GM21528 (cell line): ENCODE measurements around the gene TIMP2.
"Not testable (repeated sequence)": the region's sequence is repeated elsewhere in the genome, so short reads cannot be mapped to it uniquely, and the experiment has no call there.

Source experiments
- ATAC-seq: cut with Tn5 transposase; IDR thresholded peaks from one replicate; pipeline ENCODE4 v1.9.1; 2021; ENCODE audit warnings: mild to moderate bottlenecking, moderate library complexity; ENCODE audit not compliant: unreplicated experiment, low FRiP score

The TIMP2 gene, protein sequence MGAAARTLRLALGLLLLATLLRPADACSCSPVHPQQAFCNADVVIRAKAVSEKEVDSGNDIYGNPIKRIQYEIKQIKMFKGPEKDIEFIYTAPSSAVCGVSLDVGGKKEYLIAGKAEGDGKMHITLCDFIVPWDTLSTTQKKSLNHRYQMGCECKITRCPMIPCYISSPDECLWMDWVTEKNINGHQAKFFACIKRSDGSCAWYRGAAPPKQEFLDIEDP

DNA sequence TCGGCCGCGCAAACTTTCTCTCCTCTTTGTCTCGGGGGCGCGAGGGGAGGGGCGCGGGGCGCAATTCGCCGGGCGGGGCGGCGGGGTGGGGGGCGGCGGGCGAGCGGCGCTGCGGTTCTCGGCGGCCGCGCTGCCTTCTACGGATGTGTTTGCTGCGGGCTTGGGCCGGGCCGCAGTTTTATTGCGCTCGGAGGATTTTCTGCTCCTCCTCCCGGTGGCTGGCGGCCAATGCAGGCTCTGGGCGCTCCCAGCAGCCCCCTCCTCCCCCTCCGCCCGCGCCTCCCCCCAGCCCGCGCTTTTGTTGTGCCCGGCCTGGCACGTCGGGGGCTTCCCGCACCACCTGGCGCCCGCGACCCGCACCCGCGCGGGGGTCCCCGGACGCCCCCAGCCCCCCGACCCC is at the start of gene TIMP2:
TIMP2 (minus strand) TSS at position 154 of the 400 bp plus-strand sequence. CDS start 299 bp downstream, outside the sequence.
- ATAC-seq = no peak

DNA sequence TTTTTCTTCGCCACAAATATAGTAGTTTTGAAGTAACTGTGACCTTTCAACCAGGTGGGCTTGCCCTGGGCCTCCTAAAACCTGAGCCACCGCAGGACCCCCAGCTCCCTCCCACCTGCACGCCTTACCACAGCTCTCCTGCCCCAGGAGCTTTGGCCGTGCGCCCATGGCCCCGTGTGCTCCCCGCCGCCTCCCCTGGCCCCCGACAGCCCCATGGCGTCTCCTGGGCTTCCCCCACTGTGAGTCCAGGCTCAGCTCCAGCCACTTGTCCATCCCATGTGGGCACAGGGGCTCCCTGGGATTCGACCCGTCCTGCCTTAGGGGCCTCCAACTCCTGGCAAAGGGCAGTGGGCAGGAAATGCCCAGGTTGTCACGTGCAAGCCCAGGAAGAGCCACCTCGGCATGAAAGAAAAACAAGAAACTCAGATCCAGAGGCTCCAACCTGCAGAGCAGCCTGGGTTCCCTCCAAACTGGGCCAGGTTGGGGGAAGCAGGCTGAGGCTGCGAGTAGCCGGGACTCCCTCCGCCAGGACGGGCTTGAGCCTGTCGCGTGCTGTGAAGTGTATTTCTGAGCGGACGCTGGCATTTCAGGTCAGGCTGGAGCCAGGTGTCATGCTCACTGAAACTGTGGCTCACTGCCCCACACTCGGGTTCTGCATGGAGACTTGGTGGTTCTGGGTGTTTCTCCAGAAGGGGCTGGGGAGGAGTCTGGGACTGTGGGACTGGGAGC is 48.8 kb upstream of the TIMP2 start:
- ATAC-seq = no peak

DNA sequence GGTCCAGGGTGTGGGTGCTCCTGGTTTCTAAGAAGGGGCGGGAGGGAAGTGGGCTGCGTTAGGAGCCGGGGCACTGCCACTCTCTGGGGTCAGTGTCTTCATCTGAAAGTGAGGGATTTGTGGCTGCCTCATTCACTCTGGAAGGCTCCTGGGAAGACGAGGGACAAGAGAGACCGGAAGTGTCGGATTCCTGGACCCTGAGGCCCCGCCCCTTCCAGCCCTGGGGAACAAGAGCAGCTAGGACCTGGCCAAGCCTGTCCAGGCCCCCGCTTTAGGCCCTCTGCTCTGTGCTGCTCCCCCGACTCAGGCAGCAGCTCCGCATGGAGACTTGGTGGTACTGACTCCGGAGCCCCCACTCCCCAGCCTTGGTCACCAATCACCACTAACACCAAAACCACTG is 48.0 kb upstream of the TIMP2 start:
- no peak for ATAC-seq

DNA sequence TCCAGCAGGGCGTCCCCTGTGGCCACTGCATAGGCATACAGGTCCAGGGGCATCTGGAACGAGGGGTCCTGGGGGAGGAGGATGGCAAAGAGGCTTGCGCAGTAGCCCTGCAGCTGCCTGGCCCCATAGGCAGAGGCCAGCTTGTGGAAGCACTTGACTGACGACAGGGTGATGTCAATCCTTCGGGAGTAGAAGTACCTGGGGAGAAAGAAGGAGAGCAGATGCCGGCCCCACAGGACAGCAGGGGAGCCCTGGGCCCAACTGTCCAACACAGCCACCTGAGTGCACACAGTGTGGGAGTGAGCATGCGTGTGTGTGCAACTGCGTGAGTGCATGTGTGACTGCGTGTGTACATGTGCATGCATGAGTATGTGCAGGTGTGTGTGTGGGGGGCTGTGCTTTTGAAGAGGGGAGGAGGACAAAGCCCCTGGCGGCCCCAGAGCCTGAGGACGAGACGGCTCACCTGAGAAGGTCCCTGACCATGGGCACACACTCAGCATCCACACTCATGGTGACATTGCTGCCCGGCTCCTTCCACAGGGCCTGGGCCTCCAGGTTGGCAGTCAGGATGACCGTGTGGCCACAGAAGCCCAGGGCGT is 47.4 kb upstream of the TIMP2 start:
- ATAC-seq = no peak

DNA sequence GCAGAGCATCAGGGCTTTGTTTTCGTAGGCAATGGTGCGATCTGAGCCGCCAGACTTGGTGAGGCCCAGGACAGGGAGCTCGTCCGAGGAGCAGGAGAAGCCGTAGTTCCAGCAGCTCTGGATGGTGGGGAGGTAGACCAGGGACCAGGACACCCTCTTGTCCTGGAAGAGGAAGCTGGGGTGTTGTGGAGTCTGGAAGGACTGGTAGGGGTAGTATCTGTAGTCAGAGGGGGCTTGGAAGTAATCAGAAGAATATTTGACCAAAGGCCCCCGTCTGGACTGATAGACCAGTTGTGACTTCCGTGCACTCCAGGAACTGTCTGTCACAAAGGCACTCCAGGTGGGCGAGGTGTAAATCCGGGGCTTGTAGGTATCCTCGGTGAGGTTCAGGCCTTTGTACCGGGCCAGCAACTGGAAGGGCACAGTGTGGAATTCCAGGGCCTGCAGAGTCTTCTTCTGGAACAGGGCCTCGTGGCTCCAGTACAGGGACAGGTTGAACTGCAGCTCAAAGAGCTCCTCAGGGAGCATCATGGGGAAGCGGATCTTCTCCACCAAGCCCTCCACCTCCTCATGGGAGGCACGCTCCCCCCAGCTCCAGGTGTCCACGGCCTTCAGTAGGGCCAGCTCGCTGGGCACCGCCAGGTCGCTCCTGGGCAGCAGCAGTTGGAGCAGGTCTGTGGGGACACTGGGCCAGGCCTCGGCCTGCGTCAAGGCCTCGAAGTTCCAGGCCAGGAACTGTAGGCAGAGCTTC is 46.7 kb upstream of the TIMP2 start:
- no peak for ATAC-seq

DNA sequence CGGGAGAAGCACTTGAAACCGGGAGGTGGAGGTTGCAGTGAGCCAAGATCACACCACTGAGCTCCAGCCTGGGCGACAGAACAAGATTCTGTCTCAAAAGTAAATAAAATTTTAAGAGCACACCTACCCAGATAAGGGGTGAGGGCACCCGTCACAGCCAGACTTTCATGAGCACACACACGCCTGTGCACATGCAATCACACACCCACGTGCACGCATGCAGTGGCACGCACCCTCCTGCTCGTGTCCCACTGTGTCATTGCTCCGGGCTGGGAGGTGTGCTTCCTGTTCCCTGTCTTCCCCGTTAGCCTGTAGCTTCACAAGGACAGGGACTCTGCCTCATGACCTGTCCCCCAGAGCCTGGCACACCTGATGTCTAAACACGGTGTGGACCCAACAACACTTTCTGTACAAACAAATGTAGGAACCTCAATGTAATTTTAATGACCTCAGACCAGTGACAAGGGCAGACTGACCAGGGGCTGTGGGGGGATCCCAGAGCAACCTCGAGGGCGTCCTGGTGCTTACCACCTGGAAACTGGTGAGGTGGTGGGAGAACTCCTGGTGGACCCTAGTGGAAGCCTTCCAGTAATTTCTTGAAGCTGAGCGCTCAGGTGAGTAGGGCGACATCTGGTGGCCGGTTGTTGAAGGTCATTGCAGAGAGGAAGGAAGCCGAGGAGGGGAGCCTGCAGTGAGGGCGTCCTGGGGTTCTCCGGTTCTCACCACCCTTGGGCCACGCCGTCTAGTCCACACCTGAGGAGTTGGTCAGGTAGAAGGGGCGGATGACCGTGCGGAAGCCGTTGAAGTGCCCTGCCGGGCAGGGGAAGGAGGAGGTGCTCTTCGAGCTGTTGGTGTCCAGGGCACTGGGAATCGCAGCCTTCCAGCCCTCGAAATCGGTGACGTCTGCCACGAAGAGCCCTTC is 45.9 kb upstream of the TIMP2 start:
- ATAC-seq = no peak

DNA sequence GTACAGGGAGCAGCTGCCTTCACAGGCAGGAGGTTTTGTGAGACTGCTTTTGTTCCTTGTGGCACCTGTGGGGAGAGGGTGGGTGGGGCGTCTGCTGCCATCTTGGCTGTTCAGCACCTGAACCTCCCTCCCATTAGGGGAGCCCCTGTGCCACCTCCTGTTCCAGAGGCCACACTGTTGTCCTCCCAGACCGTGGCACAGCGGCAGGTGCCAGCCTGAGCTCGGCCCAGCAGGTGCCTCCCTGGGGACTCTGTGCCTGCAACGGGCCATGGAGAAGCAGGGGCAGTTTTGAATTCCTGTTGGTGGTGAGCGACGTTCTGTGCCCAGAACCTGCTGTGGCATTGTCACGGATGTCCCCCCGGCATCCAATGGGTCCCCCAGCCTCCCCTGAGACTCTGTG is 44.7 kb upstream of the TIMP2 start:
- ATAC-seq = no peak

DNA sequence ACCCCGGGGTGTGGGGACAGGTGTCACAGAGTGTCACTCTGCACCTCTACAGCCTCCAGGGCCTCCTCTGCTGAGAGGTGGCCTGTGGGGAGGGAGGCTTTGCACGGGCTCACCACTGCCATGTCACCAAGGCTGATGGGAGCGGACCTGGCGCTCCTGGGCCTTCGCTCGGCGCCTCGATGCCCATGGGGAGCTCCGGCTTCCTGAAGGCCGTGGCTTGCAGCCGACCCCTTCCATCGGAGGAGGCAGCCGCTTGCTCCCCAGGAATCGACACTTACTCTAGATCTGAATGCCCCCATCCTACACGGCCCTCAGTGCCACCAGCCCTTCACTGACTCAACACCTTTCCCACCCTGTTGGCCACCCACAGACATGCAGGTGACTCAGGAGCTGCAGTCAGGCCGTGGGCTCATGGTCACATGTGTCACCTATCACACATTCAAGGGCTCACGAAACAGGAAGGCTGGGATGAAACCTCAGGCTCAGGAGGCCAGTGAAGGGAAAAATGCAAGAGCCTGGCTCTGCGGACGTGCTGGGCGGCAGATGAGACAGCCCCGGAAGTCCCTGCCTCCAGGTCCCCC is 42.7 kb upstream of the TIMP2 start:
- no peak for ATAC-seq

DNA sequence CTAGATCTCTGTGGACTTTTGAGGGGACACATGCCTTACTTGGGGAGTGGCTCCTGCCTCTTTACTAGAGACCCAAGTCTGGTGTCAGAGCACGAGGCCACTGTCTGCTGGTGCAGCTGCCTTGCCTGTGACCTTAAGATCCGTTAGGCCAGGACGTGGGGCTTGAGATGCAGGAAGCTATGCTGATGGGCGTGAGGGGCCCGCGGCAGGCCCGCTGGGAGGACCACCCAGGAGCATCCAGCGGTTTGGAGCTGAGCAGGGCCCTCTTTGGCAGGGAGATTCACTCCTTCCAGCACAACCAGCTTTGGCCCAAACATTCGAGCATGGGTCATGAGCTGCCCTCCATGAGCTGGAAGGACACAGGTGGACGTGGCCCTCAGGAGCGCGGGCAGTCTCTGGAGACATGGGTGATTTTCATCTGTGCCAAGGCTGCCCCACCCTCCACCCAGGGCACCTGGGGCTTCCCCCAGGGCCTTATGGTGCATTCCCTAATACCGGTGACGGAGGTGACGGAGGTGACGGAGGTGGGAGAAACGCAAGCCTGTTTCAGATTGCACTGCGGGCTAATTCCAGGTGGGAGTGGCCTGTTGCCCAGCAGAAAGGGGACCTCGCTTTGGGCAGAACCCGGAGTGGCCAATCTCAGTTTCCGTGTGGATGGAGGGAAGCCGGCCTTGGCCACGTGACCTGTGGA is 41.9 kb upstream of the TIMP2 start:
- ATAC-seq = no peak

DNA sequence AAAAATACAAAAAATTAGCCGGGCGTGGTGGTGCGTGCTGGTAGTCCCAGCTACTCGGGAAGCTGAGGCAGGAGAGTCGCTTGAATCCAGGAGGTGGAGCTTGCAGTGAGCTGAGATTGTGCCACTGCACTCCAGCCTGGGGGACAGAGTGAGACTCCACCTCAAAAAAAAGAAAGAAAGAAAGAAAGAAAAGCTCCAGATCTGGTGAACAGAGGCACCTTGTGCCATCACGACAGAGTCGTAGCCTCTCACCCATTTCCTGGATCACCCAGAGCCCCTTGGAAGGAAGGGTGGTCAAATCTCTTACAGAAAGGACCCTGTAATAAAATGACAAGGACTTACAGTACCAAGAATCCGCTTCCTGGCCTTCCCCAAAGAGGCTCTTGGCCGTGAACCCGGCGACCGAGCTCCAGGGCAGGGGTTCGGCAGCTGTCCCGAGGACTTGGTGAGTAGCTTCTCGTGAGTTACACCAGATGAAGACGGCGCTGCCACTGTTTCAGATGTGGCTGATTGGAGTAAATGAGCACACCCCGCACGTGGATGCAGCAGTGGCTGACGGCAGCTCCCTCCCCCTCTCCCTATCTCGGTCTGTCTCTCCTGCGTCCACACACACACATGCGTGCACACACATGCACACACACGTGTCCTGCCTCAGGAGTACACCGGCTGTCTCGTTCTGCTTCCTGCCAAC is 41.1 kb upstream of the TIMP2 start:
- ATAC-seq = no peak

DNA sequence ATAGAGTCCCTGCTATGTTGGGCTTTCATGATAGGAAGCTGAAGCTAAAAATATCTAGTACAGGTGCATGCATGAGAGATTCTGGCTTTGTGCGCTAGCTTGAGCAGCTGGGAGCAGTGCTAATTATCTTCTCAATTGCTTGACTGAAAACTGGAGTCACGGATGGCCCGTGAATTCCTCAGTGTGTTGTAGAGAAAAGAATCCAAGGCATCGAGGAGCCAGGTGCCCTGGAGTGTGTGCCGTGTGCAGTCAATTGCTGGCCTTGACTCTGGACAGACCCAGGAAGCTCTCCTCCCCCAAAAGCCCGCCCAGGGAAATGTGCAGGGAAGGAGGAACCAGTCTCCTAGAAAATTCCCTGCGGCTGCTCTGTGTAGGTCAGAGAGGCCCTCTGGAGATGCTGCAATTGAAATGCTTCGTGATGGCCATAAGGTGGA is 40.3 kb upstream of the TIMP2 start:
- ATAC-seq = no peak

DNA sequence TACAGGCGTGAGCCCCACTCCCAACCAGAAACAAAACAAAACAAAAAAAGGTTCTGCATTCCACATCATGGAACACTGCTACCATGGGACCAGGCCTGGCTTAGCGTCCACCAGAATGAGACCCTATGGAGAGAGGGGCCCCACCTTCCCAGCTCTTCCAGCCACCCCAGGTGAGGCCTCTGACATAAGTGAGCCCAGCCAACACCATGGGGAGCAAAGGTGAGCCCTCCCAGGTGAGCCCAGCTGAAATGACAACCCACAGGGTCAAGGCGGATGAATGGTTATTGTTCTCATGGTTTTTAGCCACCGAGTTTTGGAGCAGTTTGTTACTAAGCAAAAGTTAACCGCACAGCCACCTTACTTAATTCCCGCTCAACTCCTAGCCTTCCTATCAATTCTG is 38.2 kb upstream of the TIMP2 start:
- no peak for ATAC-seq

DNA sequence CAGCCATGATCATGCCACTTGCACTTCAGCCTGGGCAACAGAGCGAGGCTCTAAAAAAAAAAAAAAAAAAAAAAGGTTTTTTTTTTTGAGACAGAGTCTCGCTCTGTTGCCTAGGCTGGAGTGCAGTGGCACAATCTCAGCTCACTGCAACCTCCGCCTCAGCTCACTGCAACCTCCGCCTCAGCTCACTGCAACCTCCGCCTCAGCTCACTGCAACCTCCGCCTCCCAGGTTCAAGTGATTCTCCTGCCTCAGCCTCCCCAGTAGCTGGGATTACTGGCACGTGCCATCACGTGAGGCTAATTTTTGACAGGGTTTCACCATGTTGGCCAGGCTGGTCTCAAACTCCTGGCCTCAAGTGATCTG is 37.8 kb upstream of the TIMP2 start:
- ATAC-seq = not testable (repeated sequence)

DNA sequence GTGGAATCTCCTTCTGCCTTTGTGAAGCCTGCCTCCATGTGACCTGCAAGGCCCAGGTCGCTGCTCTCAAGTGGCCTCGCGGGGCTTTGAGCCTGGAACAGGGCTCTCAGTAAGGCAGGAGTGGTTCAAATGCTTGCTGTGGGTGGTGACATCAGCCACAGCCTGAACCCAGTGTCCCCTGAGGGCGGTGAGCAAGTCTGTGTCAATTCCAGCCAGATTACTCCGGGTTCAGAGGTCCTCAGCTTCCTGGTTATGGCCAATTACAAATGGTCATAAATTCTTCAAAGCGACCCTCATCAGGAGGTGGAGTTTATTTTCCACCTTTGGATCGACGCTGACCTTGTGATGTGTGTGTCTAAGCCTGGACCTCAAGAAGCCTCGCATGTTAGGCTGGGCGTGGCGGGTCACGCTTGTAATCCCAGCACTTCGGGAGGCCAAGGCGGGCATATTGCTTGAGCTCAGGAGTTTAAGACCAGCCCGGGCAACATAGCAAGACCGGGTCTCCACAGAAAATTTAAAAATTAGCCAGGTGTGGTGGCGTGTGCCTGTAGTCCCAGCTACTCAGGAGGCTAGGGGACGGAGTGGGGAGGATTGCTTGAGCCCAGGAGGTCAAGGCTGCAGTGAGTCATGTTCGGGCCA is 37.3 kb upstream of the TIMP2 start:
- no peak for ATAC-seq

DNA sequence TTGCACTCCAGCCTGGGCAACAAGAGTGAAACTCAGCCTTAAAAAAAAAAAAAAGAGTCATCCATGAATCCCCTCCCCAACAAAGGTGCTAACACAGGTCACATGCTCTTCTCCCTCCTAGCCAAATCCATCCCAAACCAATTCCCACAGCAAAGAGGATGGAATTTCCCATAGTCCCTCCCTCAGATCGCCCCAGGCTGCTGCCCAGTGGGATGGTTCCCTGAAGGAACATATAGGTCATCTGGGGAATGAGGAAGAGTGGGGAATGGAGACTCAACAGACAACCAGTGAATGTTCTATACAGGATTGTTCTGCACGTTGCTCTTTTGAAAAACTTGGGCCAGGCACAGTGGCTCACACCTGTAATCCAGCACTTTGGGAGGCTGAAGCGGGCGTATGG is 36.4 kb upstream of the TIMP2 start:
- ATAC-seq = no peak

DNA sequence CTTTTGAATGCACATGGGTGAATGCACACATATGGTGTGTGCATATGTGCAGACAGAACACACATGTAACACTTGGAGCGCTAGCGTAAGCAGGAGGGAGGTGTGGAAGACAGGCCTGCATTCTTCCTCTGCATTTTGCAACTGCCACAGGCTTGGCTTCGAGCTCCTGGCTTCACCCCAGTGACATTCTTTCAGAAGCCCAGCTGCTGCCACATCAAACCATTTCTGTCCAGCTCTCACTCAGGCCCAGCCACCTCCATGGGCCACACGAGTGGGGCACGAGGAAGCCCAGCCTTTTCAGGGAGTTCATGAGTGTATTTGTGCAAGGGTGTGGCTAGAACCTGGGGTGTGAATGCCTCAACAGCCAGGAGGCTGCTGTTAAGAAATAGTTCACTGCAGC is 35.7 kb upstream of the TIMP2 start:
- ATAC-seq = no peak

DNA sequence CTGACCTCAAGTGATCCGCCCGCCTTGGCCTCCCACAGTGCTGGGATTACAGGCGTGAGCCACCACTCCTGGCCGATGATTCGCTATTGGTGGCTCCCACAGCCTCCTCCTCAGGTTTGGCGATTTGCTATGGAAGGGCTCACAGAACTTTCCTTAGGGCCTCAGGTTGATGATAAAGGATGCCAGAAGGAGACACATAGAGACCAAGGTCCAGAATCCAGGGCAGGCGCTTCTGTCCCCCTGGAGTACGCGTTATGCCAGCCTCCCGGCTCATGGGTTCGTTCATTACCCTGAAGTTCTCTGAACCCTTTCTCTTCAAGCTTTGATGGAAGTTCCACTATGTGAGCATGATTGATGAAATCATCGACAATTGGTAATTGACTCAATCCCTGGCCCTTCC is 34.6 kb upstream of the TIMP2 start:
- no peak for ATAC-seq

DNA sequence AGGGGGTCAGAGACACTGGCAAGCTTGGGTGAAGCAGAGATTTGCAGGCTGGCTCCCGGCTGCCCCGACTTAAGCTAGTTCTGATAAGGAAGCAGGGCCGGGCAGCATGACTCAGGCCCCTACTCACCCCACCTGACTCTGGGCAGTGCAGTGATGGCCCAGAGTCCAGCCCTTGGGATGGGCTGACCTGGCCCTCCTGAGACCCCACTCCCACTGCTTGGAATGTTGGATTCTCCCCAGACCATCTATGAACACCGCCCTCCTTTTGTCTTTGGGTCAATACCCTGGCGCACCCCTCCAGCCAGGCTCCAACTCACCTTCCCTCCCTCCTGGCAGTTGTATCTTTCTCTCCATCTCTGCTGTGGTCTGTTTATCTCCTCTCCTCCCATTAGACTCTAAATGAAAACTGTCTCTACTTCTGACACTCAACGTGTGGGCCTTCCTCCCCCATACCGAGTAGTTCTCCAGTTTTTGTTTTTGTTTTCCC is 33.5 kb upstream of the TIMP2 start:
- no peak for ATAC-seq
